HG03060 (cell line): ENCODE data around the gene PTPN9.
"Not testable (repeated sequence)": the region's sequence is repeated elsewhere in the genome, so short reads cannot be mapped to it uniquely, and the experiment has no call there.

Experiments used
- ATAC-seq: cut with Tn5 transposase; IDR thresholded peaks from one replicate; pipeline ENCODE4 v1.9.1; 2021; ENCODE audit warnings: low read depth, moderate number of reproducible peaks; ENCODE audit not compliant: unreplicated experiment

The PTPN9 gene

GRCh38 chr15:75532413-75533250, 46.5 kb downstream of the PTPN9 start:
- no peak for ATAC-seq

GRCh38 chr15:75531041-75531450, 48.1 kb downstream of the PTPN9 start:
- no peak for ATAC-seq

GRCh38 chr15:75530169-75530568, 48.9 kb downstream of the PTPN9 start:
- ATAC-seq: no peak

- ATAC-seq: not testable (repeated sequence)
Observed at GRCh38 chr15:75525756-75526155, 53.4 kb downstream of the PTPN9 start.

- no peak for ATAC-seq
Observed at GRCh38 chr15:75523011-75523410, 56.1 kb downstream of the PTPN9 start.

- ATAC-seq: no peak
Observed at GRCh38 chr15:75517233-75517632, 61.9 kb downstream of the PTPN9 start.

- no peak for ATAC-seq
Observed at GRCh38 chr15:75508840-75509532, 70.1 kb downstream of the PTPN9 start.

GRCh38 chr15:75502360-75502759, 76.8 kb downstream of the PTPN9 start:
- ATAC-seq: no peak

GRCh38 chr15:75493732-75494131, 85.4 kb downstream of the PTPN9 start:
- no peak for ATAC-seq

- no peak for ATAC-seq
Observed at GRCh38 chr15:75483961-75484360, 95.2 kb downstream of the PTPN9 start.

GRCh38 chr15:75483556-75483955, 95.6 kb downstream of the PTPN9 start:
- ATAC-seq: not testable (repeated sequence)

- no peak for ATAC-seq
Observed at GRCh38 chr15:75483106-75483505, 96.0 kb downstream of the PTPN9 start.

- not testable (repeated sequence) for ATAC-seq
Observed at GRCh38 chr15:75480463-75480862, 98.7 kb downstream of the PTPN9 start.

GRCh38 chr15:75479670-75480069, 99.4 kb downstream of the PTPN9 start:
- no peak for ATAC-seq

- not testable (repeated sequence) for ATAC-seq
Observed at GRCh38 chr15:75477094-75477493, 102.0 kb downstream of the PTPN9 start.

- ATAC-seq: no peak
Observed at GRCh38 chr15:75468913-75469598, 110.1 kb downstream of the PTPN9 start.

- no peak for ATAC-seq
Observed at GRCh38 chr15:75460646-75461045, 118.5 kb downstream of the PTPN9 start.

GRCh38 chr15:75459581-75459980, 119.5 kb downstream of the PTPN9 start:
- ATAC-seq: no peak

- ATAC-seq: no peak
Observed at GRCh38 chr15:75456710-75457109, 122.4 kb downstream of the PTPN9 start.

- no peak for ATAC-seq
Observed at GRCh38 chr15:75455982-75456531, 123.1 kb downstream of the PTPN9 start.

GRCh38 chr15:75455424-75455981, 123.6 kb downstream of the PTPN9 start:
- no peak for ATAC-seq
